ENCODE measurements around the gene INCA1. TPM values are rescaled to one million over a fixed set of nuclear protein-coding genes. Genes with fewer than 3 reads are reported as not detected.

The INCA1 gene
- total RNA-seq, 1 experiment from 2014 or later = 1.3 TPM

GRCh38 chr17:5032865-5033264, 35.5 kb upstream of the INCA1 start:
- H3K27ac ChIP-seq (ENCODE audit: insufficient read length, low read depth, low read length) = no peak overlapping the region
- no peak overlapping the region for H2BK20ac ChIP-seq (ENCODE audit: low read depth, low read length, poor library complexity, severe bottlenecking)
- peaks cover 51% of the 10 kb centered on the region for H3K27me3 Mint-ChIP-seq (ENCODE audit: low read depth)
- no peak overlapping the region for H4K5ac ChIP-seq (ENCODE audit: insufficient read length, low read depth, low read length)
- no peak overlapping the region for H3K14ac ChIP-seq (ENCODE audit: insufficient read depth, low read length)
- H3K4me2 ChIP-seq (ENCODE audit: insufficient read depth, insufficient read length, low read length) = no peak overlapping the region
- no peaks in the 10 kb centered on the region for H3K79me1 ChIP-seq (ENCODE audit: insufficient read depth, low read depth, low read length, poor library complexity, severe bottlenecking)
- no peak overlapping the region for H3T11ph ChIP-seq (ENCODE audit: low read length)
- no peak overlapping the region for H4K91ac ChIP-seq (ENCODE audit: insufficient read length, low read depth, low read length)
- no peak overlapping the region for H3K4ac ChIP-seq (ENCODE audit: low read depth, low read length)
- no peak overlapping the region for H3K18ac ChIP-seq (ENCODE audit: insufficient read length, low read depth, low read length)
- no peaks in the 10 kb centered on the region; a peak in 1 of 7 replicates for H3K36me3 Mint-ChIP-seq (ENCODE audit: insufficient read depth in 1 of 3, low read depth in 3 of 3)
- H3K4me3 Mint-ChIP-seq = no peak overlapping the region
- H2BK12ac ChIP-seq (ENCODE audit: insufficient read length, low read depth, low read length) = no peak overlapping the region
- no peak overlapping the region for H3K9ac ChIP-seq (ENCODE audit: extremely low read depth, insufficient read length, low read length)
- H2BK5ac ChIP-seq (ENCODE audit: insufficient read length, low read length) = no peak overlapping the region
- WGBS (ENCODE audit: extremely low coverage, insufficient read length, low lambda C conversion rate) = no CpG with 5 or more reads among the region's 6 CpGs
- H3K9me3 Mint-ChIP-seq = no peaks in the 10 kb centered on the region
- no peaks in the 10 kb centered on the region for H4K20me1 ChIP-seq (ENCODE audit: control insufficient read depth, insufficient read depth, insufficient read length)
- H3K27me3 ChIP-seq (ENCODE audit: insufficient read depth, low read length) = peaks cover 2% of the 10 kb centered on the region; the same call in 1 of the 2 replicates
- no peak for TF ChIP-seq CTCF (conservative IDR thresholded peaks at IDR 0.05)
- H3K23ac ChIP-seq (ENCODE audit: insufficient read length, low read depth, low read length) = no peak overlapping the region
- H3K79me2 ChIP-seq (ENCODE audit: insufficient read depth, low read length) = no peaks in the 10 kb centered on the region
- no peak overlapping the region for H2BK120ac ChIP-seq (ENCODE audit: low read depth, low read length, poor library complexity, severe bottlenecking)
- no peak overlapping the region for H4K8ac ChIP-seq (replicated peaks; ENCODE audit: insufficient read length, low read depth, low read length)
- H2AK5ac ChIP-seq (ENCODE audit: insufficient read length, low read length) = no peak overlapping the region
- peaks cover 0 to 3% of the 10 kb centered on the region in 2 experiments; a peak in 1 of 4 replicates for H3K4me1 Mint-ChIP-seq
- peak; percentile 34 for DNase-seq
- H3K9me3 ChIP-seq (ENCODE audit: control insufficient read depth, low read depth, low read length) = no peaks in the 10 kb centered on the region
- H2BK15ac ChIP-seq (ENCODE audit: low read depth, low read length) = no peak overlapping the region
- H3K23me2 ChIP-seq (ENCODE audit: insufficient read length, low read depth, low read length, poor library complexity, severe bottlenecking) = no peaks in the 10 kb centered on the region
- H3K56ac ChIP-seq (ENCODE audit: insufficient read length, low read depth, low read length) = no peak overlapping the region
- no peak overlapping the region for H3K27ac Mint-ChIP-seq
- no peak overlapping the region for H2AFZ ChIP-seq (ENCODE audit: low read length)
- no peaks in the 10 kb centered on the region for H3K4me1 ChIP-seq (ENCODE audit: insufficient read depth, low read length)

All from H9 (cell line).